Measurements from ENCODE around the gene DIAPH3.

DIAPH3 gene

DNA sequence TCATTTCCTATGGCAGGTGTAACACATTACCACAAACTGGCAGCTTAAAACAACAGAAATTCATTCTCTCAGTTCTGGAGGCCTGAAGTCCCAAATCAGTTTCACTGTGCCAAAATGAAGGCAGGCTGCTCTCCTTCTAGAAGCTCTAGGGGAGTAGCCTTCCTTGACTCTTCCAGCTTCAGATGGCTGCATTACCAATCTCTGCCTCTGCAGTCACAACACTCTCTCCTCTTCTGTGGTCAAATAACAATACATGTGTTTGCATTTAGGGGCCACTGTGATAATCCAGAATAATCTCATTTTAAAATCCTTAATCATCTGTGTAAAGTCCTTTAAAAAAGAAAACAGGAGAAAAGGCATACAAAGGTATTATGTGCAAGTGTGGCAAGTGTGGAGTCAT, 7.8 kb downstream of the DIAPH3 start:
- DNase-seq = no peak

DNA sequence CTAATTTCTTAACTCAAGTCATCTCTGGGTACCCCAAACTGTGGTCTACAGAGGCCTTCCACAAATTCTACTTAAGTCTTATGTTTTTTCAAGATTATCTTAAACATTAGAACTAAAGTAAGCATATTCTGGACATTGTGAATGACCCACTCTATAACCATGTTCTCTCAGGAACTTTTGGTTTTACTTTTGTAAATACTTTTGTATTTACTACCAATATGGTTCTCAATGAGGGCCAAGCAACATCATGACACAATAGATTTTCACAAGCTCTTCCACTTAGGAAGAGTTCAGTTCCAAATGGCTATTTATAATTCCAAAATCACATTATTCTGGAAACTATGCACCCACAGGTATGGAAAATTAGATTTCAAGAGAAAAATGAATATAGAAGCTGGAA, 10.8 kb downstream of the DIAPH3 start:
- no peak for DNase-seq

DNA sequence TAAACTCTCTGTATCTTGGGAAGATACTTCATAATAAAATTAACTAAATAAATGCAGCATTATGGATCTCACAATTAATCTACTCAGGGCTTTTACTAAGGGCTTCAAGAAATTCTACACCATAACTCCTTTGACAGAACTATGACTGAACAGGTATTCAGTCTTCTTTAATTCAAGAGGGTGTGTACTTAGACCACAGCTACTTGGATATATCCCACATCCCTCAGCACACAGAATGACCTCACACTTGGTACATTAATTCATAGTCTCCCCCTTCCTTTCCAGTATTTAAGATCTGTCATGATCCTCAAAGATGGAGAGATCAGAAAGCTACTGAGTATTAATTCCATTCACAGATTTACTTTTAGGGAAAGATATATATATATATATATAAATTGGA, 11.6 kb downstream of the DIAPH3 start:
- DNase-seq = no peak

DNA sequence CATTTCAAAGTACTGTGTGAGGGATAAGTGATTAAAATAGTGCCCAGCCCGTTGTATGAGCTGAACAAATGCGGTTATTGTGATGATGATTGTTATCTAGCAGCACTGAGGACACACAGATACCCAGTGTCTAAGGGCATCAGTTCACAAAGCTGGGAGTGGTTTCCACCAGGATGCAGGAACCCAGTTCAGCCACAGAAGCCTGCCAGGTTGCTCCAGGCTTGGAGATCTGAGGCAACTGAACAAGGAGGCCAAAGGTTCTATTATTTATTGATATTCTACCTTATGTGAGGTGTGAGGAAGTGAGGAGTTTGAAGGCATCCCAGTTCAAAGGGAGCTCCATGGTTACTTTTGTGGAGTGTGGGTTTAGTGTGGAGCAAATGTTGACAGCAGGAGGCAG, 13.2 kb downstream of the DIAPH3 start:
- no peak for DNase-seq

DNA sequence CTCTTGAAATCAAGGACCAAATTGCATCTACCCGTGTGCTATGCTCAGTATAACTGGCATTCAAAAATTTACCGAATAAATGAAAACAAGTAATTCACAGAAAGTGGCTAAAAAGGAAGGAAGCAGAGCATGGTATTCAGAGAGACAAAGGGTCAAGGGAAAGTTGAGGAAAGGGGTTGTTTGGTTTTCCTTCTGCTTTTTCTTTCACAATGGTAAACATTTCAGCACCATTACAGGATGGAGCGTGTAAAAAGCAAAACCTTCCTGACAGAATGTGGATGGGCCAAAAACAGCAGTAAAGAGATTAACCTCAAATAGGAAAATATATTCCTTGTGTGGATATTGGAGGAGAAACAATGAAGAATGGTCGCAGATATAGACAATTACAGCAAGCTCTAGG, 14.8 kb downstream of the DIAPH3 start:
- no peak for DNase-seq

DNA sequence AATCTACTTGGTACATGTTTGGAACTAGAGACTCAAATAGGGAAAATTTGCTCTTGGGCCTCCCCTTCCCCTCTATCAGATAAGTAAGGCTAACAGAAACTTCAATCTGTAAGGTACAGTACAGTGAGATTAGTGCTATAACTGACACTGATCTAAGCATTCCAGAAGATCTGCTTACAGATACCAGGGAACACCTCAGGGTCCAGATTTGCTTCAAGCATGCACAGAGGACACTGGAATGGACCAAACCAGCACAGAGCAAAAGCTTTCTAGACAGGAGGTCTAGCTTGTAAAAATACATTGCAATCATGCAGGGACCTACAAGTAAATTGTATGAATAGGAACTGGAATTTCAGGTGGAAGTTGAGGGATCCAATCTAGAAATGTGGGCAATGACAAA, 16.4 kb downstream of the DIAPH3 start:
- no peak for DNase-seq

DNA sequence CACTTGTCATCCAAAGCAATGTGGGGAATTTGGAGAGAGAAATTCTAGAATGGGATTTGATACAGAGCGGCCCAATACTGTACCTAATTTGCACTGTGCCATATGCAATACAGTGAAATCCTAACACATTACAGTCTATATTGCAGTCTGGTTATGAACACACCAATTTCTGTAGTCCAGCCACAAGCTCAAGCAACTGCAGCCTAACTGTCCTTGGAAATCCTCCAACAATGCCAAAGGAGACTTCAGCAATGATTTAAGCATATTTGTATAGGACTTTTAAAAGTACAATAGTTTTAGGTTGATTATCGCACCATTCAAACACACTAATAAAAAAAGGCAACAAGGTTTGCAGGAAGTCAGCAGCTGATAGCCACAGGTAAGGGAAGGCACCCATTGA, 17.3 kb downstream of the DIAPH3 start:
- DNase-seq = no peak

DNA sequence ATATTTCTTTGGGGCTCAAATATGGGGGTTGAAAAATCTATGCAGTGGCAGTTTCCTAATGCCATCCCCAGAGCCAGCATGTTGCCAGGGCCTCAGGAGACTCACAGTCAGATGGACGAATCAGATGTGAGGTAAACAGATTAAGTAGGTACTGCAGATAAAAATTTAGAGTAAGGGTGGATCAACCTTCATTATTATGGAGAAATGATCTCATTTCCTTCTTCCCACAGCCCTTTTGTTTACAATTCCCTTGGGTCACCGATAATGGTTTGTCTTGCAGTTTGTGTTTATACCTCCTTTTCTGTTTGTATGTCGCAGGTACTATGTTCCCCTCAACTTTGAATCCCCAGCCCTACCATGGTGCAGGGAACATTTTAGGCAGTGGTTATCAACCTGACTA, 20.0 kb downstream of the DIAPH3 start:
- no peak for DNase-seq

DNA sequence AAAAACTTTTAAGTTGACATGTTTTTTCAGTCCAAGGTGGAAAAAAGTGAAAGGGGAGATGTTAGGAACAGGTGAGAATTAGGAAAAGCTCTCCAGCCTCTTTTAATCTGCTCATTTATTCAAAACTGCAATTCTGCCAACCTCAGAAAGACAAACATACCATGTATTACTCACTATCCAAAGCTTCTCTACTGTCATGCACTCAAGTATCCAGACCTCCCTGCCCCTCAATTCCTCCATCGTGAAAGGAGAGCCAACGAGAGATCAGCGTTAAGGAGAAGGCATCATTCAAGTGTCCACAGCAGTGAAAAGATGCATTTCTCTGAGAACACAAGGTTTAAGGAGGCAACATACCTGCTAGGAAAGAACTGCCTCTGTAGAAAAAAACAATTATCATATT, 24.5 kb downstream of the DIAPH3 start:
- DNase-seq = no peak

DNA sequence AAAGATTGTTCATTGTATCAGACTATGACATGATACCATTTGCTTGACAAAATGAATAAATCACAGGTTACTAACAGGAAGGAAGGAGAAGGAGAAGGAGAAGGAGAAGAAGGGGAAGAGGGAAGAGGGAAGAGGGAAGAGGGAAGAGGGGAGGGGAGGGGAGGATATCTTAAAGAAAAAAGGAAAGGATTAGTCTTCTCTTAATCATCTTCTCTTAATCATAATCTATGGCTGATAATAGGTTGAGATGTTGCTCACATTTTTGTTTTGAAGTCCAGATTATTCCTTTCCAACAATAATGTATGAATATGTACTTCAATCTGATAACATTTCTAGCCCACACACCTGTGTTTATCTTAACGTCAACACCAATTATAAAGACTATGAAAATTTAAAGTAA, 25.1 kb downstream of the DIAPH3 start:
- no peak for DNase-seq

DNA sequence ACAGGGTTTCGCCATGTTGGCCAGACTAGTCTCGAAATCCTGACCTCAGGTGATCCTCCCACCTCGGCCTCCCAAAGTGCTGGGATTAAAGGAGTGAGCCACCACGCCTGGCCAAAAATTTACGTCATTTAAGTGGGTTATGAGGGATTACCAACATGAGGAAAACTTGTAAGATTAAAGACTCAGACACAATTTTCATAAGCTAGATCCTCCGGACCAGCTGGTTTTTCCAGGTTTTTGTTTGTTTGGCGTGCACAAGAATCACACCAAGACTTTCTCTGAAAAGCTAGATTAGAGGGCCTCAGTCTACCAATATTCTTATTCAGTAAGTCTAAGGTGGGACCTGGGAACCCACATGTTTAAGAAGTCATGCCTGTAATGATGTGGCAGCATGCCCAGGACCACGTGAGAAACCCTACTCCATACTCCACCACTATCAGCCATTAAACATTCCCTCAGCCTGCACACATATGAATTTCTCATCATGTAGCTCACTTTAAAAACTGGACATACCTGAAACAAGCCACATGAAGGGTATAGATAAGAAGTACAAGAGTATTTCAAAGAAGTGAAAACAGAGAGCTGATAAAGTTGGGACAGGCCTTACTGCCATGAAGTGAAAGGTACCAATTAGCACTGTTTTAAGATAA, 25.7 kb downstream of the DIAPH3 start:
- DNase-seq = no peak

DNA sequence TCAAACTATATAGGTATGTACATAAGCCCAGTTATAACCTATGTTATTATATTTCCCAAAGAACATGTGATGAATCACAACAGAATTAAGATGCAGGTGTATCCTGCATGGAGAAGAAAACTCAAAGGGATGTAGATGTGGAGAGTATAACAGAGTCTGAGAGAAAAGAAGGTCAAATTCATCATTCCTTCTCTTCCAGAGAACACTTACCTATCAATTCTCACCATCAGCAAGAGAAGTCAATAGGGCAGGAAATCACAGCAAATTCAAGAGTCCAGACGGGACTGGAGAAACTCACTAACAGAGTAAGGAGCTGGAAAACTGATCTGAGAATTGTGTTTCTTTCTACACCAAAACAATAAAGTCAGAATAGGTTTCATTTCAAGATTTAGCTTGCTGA, 28.4 kb downstream of the DIAPH3 start:
- no peak for DNase-seq

DNA sequence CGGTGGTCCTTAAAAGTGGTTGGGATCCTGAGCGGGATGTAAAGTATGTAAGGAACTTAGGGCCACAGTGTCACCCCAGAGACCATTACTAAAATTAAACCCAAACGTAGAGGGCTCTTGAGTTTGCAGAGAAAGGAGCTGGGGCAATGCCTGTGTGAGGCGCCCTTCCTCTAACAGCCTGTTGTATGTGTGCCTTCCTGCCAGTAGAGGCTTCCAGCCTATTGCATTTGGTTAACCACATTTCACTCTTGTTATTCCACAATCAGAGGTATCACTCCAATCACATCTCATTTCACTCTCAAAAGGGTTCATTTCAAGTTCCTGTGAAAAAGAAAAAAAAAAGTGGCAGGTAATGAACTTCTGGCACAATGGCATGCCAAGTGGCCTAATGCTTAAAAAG, 29.4 kb downstream of the DIAPH3 start:
- DNase-seq = no peak

DNA sequence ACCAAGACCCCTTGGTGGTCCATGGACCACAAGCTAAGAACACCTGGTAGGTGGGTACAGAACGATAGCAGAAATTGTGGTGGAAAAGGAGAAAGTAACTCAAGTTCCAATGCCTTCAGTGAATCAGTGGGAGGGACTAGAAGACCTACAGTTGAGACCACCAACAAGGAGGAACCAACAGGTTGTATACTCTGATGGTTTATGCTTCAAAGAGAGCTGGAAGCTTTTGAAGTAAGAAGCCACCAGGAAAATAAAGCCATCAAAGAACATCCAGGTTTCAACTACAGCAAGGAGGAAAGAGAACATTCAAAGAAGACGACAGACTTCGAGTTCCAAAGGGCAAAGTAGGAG, 42.4 kb downstream of the DIAPH3 start:
- DNase-seq = no peak

DNA sequence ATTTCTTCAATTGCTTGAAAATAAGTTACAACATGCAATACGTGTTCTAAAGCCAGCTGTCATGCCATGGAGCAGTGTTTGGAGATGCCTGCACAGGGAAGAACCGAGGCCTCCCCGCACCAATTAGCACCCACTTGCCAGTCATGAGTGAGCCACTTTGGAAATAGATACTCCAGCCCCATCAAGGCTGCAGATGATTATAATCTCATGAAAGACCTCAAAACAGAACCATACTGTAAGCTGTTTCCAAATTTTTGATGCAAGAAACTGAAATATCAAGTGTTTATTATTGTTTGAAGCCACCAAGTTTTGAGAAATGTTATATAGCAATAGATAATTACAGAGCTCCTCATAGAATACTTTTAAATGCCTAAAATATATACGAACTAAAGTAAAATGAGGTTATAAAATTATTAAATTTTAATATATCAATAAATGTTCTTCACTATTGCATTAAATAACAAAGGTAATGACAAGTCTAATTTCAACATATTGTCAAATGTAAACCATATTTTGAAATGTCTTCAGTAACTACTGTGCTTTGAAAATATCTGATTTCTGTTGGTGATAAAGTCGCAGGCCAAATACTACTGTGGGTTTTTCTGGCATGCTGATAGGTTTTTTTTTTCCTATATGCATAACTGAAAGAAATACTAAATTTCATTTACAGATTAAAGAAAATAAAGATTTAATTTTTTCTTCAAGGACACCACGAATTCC, 43.0 kb downstream of the DIAPH3 start:
- no peak for DNase-seq

DNA sequence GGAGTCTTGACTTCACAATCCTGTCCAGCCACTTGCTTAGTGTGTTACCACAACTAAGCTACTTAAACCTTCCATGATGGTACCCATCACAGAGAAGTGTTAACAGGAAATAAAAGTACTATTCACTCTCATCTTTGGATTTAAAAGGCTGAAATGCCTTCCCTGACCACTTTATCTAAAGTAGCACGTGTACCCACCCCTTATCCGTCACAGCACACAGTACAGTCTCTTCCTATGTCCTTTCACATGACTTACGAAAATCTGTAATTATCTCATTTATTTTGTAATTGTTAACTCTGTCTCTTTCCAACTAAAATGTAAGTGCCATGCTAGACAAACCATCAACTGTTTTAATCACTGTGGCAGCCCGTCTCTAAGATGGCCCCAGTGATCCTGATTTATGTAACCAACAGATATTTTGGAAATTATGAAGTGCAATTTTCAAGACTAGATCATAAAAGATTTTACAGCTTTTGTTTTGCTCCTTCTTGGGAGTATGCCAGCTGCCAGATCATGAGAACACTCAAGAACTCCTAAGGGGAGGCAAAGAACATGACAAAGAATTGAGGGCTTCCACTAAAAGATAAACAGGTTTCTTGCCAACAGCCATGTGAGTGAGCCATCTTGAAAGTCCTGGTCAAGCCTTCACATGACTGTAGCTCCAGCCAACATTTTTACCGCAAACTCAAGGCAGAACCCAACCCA, 44.9 kb downstream of the DIAPH3 start:
- DNase-seq = no peak

DNA sequence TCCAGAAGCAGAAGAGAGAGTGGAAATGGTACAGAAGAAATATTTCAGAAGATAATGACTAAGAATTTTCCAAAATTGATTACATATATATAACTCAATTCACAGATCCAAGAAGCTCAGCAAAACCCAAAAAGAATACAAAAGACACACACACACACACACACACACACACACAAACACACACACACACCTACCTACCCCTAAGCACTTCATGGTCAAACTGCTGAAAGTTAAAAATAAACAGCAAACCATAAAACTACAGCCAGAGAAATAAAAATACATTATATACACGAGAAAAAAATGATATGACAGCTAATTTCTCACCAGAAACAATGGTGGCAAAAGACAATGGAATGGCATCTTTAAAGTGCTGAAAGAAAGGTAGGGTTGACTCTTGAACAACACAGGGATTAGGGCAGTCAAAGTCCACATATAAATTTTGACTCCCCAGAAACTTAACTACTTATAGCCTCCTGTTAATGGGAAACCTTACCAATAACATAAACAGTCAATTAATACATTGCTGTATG, 49.2 kb downstream of the DIAPH3 start:
- DNase-seq = no peak

DNA sequence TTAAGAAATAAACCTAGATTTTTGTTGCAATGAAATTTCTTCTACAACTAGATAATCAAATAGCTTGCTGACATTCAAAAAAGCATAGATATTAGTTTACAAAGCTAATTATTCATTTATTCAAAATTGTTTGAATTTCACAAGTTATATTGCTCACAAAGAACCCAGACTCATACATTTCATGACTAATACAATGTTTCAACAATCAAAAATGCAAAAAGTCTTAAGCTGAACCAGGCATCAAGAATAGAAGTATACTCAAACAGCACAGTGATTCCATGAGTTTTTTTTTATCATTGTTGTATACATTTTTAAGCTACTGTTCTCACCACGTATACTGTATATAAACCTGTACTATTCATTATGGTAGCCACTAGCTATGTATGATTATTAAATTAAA, 51.0 kb downstream of the DIAPH3 start:
- no peak for DNase-seq

DNA sequence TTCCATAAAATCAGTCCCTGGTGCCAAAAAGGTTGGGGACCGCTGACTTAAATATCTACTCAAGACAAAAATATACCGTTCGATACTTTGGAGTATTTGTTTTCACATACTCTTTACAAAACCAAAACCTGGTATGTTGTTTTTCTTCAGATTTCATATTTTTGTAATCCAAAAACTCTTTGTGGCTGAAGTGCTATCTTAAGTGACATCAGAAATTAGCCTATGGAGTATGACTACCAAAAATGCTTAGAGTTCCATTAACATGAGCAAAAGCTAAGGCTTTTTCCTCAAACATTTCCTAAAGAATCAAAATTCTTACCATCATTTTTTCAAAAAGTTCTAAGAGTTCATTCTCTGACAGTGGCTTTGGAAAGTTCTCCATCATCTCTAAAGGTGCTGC, 52.0 kb downstream of the DIAPH3 start:
- no peak for DNase-seq

DNA sequence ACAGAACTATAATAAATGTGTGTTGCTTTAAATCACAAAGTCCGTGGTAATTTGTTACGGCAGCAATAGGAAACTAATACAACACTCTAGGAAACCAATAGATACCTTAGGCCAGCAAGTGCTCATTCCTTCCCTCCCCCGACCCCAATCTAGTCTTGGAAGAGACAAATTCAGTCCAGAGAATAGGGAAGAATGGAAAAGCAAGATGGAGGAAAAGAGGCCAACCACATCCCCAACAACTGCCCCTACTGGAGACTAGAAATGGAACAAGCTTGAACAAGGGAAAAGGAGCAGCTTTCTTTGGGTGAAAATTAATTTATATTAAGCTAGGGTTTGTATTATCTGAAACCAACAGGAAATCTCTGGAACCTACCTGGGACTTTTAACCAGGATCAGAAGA, 54.4 kb downstream of the DIAPH3 start:
- no peak for DNase-seq

DNA sequence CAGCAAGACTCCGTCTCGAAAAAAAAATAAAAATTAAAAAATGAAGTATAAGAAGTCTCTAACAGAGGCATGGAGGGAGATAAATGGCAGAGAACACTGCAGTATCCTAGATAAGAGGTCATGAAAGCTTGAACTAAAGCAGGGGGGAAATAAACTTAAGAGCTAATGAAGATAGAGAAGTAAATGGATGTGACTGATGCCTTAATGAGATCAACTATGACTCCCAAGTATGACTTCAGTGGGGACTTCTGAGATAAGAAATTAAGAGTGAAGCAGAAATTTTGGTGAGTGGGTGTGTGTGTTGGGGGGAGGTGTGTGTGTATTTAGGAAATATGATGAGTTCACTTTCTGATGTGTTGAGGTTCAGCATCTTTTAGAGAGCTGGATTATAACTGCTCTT, 55.1 kb downstream of the DIAPH3 start:
- DNase-seq = no peak

DNA sequence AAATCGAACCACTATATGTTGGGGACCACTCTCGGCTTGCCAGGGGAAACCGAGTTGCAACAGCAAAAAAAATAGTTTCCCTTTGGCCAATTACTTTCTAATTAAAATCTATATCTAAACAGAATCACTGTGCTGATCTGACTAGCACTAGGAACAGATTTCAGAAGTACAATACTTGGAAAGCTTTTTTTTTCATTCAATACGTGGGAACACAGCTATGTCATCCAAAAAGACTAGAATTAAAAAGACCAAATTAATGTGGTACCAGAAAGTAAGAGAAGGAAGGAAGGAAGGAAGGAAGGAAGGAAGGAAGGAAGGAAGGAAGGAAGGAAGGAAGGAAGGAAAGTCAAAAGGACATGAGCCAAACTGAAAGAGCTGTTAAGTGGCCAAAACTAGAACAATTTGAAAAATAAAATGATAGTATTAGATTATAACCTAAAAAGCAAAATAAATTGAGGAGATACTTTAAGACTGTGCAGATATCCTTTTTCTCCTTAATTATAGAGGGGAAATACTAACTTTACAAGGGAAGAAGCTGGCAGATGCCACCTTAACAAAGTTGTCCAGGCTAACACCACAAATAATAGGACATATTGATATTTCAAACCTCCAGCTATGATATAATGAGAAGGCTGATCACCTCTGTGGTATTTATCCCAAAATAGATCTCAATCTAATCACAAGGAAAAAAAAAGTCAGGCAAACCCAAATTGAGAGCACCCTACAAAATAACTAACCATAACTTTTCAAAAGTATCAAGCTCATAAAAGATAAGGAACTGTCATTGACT, 63.9 kb downstream of the DIAPH3 start:
- no peak for DNase-seq

DNA sequence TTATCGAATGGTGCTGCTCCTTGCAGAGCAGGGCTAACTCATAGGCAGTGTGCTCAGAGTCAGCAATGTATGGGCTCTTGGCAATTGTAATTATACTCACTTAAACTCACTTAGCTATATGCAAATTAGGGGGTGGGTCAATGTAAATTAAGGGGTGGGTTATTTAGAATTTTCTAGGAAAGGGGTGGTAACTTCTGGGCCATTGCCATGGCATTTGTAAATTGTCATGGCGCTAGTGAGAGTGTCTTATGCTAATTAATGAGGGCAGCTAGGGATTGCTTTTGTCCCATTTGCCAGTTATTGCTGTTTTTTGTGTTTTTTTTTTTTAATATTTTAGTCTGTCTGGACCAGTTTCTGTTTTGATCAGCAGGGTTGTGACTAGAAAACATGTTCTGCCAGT, 68.4 kb downstream of the DIAPH3 start:
- no peak for DNase-seq

Measured in activated naive CD4-positive, alpha-beta T cell treated with Interleukin-2 at 50 U/mL for 16 hours (primary cell).